GM03348 (cell line): ENCODE results near the gene VEPH1.
A peak's percentile ranks its signal among the peaks of the same experiment; 100 is the strongest.

Source experiments
- DNase-seq: peaks from one replicate; pipeline ENCODE4 v3.0.0; 2012; ENCODE audit warnings: low spot score

VEPH1 gene

DNA sequence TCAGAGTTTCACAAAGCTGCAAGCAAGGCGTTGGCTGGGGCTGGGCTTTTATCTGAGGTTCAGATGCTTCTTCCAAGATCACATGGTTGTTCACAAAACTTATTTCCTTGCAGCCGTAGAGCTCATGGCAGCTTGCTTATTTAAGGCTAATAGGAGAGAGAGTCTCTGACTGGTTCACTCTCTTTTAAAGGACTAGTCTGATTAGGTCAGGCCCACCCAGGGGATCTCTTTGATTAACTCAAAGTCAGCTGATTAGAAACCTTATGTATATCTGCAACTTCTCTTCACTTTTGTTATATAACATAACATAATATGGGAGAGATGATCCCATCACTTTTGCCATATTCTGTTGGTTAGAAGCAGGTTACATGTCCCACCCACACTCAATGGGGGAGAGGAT lies 243.4 kb downstream of the VEPH1 start:
- no peak for DNase-seq

DNA sequence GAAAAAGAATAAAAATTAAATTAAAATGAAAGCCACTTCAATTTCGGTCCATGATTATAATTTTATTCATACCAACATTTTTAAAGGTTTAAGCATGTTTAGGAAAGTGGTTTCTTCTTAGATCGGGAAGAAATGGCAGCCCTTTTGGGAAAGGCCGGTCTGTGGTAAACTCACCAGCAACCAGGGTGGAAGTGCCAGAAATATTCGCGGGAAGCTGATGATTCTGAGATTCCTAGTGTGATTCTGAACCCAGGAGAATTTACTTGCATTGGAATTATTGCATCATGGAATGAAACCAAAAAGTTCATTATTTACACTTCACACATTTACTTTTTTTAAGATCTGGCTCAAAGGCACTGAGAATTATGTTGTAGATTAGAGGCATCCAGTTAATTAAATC lies 246.1 kb downstream of the VEPH1 start:
- no peak for DNase-seq

DNA sequence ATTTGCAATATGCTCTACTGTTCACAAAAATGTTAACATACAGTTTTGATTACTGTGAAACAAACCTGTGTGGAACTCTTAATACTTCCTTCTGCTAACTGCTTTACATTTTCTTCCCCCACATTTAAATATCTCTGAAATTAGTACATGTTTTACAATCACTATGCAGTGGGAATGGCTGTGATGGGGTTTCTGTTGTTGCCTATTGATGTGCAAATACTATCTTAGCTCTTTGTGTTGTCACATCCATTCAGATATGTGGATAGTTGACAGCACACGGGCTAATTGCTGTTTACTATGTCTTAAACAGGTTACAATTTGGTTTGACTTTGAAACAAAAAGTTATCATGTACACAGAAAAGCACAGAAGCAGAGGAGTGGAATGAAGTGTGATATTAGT lies 247.4 kb downstream of the VEPH1 start:
- DNase-seq = no peak

DNA sequence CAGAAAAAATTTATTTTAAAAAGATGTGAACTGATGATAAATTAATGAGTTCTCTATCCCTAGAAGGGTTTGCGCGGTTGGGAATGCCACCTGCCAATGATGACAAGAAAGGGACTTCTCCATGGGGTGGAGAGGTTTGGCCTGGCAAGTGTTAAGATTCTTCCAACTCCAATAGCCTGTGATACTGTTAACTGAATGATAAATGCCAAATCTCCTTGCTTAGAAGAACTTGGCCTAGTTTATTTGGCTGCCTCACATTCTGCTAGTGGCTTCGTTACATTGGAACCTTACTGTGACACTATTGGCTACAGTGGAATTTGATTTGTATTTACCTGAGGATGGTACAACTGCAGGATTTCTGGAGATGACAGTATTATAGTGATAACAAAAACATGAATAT lies 251.5 kb downstream of the VEPH1 start:
- no peak for DNase-seq

DNA sequence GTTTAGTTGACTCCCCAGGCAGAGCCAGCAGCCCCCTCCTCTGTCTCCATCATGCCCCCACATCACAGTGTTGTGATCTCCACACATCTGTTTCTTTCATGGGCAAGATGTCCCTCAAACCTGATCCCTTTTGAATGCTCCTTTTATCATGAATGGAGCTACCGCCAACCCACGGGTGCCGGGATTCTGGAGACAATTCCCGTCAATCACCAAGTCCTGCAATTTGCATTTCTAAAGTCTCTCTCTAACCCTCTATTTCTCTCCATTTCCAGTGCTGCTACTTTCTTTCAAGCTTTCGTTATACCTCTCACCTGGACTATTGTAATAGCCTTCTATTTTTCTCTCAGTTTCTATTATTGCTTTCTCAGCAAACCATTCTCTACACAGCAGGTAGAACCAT lies 253.6 kb downstream of the VEPH1 start:
- DNase-seq = no peak

DNA sequence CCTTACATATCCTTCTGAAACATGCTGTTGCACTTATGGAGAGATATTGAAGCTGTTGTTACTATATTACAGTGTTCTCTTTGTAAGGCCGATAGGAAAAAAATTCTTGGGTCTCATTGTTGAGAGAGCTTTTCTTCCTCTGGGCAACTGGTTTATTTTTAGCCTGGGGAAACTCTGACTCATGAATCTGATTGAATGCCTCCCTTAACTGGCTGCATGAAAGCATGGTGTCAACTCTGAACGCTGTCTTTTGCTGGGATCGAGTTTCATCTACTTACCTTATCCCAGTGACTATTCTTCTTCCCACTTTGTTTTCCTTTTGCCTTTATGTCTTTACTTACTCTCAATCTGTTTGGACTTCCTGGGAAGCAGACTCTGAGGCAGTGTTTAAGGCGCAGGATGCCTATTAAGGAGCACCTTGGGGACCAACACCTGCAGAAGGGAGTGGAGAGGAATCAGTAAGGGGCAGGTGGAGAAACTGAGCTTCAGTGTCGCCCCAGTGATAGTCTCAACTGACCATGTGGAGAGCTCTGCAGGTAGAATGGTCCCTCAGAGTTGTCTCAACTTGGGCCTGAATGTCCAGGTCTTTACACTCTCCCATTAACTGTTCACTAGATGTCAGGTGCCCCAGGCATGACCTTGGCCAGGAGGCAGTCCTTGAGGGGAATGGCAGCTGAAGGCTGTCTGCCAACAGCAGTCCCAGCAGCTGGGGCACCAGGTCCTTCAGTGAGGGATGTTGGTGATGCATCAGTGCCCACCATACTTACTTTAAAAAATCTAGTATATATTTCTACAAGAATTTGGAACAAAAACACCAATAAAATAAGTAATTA lies 254.4 kb downstream of the VEPH1 start:
- DNase-seq = peak; percentile 81

DNA sequence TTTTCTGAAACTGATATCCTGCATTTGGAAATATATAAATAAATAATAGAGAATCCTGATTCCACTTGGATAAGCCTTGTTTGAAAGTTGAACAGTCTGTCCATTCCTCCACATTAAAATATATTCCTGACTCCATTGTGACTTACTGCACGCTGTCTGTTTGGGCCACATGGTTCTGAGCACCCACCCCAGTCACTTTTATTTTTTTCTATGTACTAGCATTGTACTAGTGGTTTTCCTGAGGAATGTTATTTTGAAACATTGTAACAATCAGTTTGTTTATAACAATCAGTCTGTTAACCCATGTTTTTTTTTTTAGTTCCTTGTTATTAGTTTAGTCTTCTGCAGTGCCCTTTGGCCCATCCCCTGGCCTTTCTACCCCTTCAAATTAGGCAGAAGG lies 255.8 kb downstream of the VEPH1 start:
- peak; percentile 11 for DNase-seq

DNA sequence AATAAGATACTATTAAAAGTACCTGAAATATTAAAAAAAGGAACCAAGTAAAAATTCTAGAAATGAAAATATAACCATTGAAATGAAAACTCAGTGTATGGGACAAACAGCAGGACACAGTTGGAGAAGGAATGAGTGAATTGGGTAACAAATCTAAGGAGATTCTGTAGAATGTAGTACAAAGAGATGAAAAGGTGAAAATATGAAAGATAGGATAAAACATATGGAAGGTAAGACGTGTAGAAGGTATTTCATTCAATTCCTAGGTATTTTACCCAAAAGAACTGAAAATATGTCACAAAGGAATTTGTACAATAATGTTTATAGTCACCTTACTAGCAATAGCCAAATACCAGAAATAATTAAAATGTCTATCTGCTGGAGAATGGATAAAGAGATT lies 260.4 kb downstream of the VEPH1 start:
- DNase-seq = no peak

DNA sequence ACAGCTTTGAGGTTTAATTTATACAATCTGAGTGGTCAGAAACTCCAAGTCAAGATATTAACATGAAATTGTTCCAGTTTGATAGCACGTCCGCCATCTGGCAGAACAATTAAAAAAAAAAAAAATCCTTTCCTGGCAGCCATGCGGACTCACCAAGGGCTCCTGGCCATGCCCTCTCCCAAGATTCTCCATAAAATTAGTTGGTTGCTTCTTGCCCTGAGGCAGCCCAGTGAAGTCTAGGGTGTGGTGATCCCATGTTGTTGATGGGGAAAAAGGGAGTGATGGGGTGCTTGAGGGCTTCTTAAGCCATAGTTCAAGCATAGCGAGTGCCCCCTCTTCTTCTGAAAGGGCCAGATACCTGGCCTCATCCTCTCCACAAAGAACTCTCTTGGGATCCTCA lies 261.6 kb downstream of the VEPH1 start:
- DNase-seq = no peak

DNA sequence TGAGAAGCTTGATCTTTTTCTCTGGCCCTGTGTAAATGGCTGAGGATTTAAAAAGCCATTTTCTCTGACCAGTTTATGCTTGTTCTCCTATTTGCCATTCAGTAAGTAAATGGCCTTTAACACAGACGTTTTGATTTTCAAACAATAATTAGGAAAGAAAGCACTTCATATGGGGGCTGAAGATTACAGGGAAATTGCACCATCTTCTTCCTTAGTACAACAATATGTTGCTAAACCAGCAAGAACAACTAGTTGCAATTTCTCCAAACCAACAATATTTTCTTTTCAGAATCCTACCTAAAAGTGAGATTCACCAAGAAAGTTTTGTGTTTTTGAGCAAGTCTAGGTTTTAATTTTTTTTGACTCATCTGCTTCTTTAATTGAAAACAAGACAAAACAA lies 262.8 kb downstream of the VEPH1 start:
- DNase-seq = peak; percentile 10

DNA sequence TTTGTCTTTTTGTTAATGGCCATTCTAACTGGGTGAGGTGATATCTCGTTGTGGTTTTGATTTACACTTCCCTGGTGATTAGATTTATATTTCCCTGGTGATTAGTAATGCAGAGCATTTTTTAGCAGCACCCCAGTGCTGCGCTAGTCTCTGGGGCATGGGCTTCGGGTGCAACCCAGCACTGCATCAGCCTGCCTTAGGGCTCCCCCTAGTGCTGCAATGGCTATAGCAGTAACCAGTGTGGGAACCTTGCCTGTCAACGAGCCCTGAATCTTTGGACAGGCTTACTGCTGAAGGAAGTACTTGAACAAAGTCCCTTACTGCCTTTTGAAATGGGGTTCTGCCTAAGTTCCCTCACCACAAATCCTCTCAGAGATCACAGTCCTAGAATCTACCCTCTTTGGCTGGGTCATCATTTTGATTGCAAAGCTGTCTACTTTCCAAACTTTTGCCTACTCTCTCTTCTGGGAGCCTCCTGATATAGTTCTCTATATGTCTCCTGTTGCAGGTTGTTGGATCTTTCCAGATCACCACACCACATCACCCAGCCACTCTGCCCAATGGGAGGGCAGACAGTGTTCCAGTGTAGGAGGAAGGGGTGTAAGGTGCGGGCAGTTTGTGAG lies 264.0 kb downstream of the VEPH1 start:
- DNase-seq = peak; percentile 62

DNA sequence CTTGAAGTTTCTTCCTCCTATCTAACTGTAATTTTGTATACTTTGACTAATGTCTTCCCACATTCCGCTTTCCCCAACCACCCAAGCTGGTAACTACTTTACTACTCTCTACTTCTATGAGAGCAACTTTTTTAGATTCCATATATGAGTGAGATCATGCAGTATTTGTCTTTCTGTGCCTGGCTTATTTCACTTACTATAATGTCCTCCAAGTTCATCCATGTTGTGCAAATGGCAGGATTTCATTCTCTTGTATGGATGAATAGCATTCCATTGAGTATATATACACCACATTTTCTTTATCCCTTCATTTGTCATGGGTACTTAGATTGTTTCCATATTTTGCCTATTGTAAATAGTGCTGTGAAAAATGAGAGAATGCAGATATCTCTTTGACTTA lies 264.8 kb downstream of the VEPH1 start:
- DNase-seq = no peak

DNA sequence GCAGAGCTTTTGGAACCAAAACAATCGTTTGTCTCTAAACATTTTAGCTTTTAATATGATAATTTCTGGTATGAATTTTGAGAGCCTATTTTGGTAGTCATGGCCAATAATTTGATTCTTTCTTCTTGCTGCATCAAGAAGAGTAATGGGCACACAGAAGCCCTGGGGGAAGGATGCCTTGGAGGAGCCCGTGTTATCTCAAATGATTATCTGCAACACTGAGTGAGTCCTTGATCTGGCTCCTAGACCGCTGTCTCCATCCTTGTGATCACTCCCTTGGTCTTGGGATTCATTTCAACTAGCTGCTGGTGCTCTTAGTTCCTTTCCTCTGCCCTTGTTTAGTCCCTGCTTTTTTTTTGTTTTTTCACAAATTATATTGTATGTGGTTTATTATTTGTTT lies 265.3 kb downstream of the VEPH1 start:
- DNase-seq = no peak

DNA sequence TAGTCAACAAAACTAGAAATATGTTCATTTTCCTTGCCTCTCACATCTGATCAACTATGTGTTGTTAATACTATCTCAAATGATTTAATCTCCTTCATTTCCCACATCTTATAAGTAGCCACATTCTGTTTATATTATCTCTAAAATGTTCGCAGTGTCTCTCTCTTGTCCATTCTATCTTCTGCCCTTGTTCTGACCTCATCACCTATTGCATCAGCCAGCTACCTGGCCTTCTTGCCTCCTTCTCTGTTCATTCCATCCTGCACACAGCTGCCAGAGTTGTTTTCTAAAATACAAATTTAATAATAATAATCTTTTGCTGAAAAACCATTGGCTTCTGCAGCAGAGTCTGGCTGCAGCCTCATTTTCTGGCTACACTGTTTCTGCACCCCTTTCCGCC lies 267.9 kb downstream of the VEPH1 start:
- DNase-seq = no peak

DNA sequence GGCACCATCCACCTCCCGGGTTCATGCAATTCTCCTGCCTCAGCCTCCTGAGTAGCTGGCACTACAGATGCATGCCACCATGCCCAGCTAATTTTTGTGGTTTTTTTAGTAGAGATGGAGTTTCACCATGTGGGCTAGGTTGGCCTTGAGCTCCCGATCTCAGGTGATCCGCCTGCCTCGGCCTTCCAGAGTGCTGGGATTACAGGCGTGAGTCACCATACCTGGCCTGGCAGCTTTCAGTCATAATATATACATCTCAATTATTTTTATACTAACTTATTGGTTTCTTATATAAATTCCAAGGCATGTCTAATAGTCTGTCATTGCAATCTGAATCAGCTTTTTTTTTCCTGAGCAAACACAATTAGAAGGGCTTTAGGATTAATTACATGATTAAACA lies 269.3 kb downstream of the VEPH1 start:
- no peak for DNase-seq

DNA sequence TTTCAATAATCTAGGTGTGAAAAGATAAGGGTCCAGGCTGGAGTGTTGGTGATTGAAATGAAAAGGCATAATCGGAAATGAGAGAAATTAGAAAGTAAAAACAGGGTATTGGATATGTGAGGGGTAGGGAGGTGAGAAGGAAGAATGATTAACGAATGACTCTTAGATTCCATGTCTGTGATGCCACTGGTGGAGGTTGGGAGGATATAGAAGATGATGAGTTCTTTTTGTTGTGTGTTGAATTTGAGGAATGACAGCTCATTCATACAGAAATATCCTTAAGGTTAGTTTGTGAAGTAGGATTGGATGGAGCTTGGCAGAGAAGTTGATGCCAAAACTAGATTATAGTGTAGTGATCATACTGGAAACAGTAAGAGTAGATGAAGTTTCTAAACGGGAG lies 271.1 kb downstream of the VEPH1 start:
- no peak for DNase-seq

DNA sequence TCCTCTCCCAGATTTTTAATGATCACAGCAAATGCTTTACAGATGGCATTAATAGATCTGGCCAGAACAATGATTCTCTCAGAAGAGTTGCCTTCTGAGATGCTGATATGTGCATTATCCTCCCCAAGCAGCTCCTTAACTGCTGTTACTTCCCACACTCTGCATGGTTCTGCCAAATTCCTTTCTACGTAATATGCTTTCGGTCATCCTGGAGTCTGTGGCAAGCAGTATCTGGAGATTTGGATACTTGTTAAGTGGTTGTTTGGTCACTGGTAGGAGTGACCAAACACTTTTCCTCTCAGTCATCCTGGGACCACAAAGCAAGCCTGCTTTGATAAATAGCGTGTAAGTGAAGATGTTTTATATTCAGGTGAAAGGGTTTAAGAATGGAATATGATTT lies 272.1 kb downstream of the VEPH1 start:
- peak; percentile 57 for DNase-seq

DNA sequence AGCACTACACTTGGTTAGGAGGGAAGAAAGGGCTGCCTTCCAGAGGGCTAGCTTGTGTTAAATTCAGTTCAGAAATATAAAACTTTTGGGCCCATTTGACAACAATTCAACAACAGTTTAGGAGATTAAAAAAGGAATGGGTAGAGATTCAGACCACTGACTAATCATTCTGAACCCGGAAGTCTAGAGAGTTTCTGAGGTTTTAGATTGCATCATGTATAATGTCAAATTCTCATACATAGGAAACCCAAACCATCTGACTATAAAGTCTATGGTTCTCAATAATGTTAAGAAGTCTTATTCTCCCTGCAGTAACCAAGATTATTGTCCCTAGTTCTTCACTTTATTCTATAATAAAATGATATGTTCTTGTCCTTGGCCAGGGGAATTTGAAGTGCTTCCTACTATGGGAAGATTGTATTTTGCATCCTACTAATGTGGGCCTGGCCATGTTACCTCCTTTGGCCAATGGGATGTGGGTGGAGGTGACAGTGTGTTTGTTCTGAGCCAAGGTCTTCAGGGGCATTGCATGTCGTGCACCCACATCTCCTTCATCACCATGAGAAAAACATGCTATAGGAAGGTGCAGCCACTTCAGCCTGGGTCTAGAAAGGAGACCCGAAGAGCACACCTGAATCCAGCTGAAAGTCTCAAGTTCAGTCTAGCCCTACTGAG lies 276.9 kb downstream of the VEPH1 start:
- peak; percentile 52 for DNase-seq

DNA sequence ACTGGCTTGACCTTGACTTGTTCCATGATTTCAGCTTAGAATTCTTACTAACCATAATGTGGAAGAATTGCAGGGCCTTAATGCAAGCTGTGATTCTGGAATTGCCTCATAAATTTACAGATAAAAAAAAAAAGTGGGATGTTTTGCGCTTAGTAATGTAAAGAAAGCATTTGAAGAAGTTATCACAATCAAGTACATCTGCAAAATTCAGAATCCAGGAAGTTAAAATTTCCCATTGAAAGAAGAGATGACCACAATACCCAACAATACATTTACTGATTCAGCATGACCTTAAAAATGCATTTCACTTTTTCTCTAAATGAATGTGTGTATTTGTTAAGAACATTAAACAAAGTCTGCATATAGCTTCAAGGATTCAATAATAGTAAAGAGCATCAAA lies 278.2 kb downstream of the VEPH1 start:
- DNase-seq = no peak

DNA sequence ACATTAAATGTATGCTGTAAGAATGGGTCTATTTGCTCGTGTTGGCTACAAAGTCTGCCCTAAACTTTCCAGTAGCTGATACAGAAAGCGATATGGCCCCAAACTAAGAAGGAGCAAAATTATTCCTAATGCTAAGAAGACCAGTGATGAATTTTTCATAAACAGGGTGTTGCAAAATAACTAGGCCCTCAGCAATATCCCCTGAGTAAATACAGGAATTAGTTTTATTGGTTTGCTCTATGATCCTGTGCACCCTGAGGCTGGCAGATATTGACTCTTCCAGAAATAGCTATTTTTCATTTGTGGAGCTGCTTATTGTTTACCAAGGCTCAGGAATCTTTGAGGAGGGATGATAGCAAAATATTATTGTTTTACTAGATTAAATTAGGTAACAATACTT lies 282.3 kb downstream of the VEPH1 start:
- DNase-seq = no peak

DNA sequence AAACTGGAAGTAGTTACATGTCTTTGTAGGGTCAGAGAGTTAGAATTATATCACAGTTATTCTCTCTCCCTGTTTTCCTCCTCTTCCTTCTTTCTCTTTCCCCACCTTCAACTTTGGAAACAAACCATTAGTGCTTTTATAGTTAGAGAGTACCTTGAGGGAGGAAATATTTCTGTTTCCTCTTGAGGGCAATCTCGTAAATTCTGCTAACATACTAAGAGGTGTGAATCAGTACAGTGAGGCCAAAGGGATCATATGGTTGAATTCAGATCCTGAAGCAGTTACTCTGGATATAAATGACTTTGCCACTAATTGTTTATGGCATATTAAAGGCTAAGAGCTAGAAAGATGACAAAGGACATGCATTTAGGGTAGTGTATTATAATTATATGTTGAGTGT lies 283.0 kb downstream of the VEPH1 start:
- DNase-seq = no peak

DNA sequence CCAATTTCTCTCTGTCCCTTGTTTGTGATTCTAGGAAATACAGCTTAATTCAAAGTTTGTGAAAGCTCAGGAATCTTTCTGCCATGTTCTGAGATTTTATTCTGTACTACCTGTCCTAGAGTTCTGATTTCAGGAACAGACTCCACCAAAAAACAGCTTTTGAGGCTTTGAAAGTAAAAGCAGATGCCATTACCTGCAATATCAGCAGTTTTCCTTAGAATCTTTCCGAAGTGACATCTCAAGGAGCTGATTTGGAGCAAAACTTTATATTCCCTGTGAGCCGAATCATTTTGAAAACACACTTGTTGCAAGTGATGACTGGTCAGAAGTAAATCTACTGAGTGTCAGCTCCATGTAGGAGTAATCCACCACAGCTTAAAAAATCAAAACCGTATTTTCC lies 284.0 kb downstream of the VEPH1 start:
- DNase-seq = no peak
